Retinal pigment epithelial cell (primary cell): Measurements from ENCODE around the gene PUDP.
A peak's percentile ranks its signal among the peaks of the same experiment; 100 is the strongest.

Experiments
- DNase-seq: peaks from one replicate; pipeline ENCODE4 v3.0.0-alpha.2; 2010; ENCODE audit warnings: low read depth
- H3K4me3 ChIP-seq: 2 replicates; pipeline ENCODE4 v1.5.1; 2011; ENCODE audit warnings: mild to moderate bottlenecking, low read length, control low read depth, moderate library complexity
- CTCF ChIP-seq: conservative IDR thresholded peaks from 2 replicates; pipeline ENCODE4 v1.5.1; 2011; ENCODE audit warnings: low read depth, low read length, control low read depth, inconsistent platforms

Gene PUDP

GRCh38 chrX:7147413-7147977, 458 bp downstream of the PUDP start, which contains the start of gene STS:
Gene STS, plus strand, starts transcription at chrX:7147712. Its CDS starts 105,488 bp downstream, at chrX:7253200.
- H3K4me3 ChIP-seq: peak within 1 kb of the TSS; percentile 99
- no peak for DNase-seq
- no peak for TF ChIP-seq CTCF

DNA sequence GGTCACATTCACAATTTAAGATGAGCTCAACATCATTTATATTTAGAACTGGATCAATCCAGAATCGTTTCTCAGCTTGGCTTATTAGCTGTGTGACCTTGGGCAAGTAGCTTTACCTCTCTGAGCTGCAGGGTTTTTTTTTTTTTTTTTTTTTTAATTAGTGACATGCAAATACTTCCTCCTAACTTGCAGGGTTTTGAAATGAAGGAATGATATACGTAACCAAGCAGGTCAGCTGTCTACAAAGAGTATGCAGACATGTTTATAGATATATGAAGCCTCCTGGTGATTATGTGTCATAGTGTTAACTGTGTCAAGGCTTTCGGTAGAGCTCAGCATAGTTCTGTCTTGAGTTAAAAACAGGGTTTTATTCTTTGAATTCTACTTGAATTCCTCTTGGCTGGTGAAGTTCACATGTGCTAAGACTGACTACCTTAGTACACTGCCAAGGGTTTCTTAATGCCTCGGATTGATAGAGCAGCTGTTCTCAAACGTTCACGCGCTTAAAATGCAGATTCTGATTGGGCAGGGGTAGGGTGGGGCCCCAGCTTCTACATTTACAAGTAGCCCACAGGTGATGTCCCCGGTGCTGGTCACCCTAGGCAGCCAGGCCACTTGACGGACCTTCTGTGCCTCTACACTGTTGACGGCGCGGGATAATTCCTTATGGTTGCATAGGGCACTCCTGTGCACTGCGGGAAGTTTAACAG, 1.1 kb downstream of the PUDP start:
- TF ChIP-seq CTCF: no peak
- H3K4me3 ChIP-seq: peak overlapping the region; percentile 84
- no peak for DNase-seq

- no peak for DNase-seq
- no peak for TF ChIP-seq CTCF
Measured at GRCh38 chrX:7146020-7146702, 1.8 kb downstream of the PUDP start.

GRCh38 chrX:7145454-7145853, 2.5 kb downstream of the PUDP start:
- no peak for DNase-seq
- H3K4me3 ChIP-seq: no peak overlapping the region
- no peak for TF ChIP-seq CTCF

More at GRCh38 chrX:7146020-7146702, 1.8 kb downstream of the PUDP start:
- no peak overlapping the region for H3K4me3 ChIP-seq

DNA sequence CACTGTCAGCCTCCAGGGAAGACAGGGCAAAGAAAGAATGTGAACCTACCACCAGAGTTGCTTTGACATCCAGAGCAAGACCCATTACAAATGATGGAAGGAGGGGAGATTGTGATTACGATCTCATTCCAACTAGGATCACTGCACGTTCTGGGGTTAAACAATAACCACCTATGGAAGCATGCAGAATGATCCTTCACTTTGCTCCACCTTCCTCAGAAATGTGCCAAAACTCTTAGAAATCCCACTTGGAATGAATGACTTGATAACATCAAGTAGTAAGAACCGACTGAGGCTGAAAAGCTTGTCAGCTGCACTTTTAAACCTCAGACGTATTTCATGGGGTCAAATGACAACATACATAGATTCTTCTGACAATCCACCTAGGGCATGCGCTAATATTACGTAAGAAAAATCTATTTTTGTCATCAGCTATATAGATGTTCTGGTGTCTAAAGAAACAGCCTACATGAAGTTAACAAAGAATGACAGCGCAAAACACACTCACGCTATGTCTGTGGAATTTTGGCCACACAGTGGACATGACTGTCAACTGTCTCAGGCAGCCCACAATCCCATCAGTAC, 3.9 kb downstream of the PUDP start:
- TF ChIP-seq CTCF: no peak
- DNase-seq: no peak
- no peak overlapping the region for H3K4me3 ChIP-seq

DNA sequence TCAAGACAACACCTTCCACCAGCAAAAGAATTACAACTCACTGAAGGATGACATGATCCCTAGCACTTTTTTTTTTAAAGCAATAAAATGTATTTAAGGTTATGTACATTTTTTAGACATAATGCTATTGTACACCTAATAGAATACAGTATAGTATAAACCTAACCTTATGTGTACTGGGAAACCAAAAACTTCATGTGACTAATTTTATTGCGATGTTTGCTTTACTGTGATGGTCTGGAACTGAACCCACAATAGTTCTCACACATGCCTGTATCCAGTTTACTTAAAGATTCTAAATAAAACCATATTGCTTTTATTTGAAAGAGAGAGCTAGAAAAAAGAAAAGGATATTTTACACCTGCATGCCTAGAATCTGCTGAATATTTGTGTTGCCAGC, 4.9 kb downstream of the PUDP start:
- H3K4me3 ChIP-seq: no peak overlapping the region
- DNase-seq: no peak
- no peak for TF ChIP-seq CTCF
